GM12865 (cell line): ENCODE data around the gene SLC38A4.
"Not testable (repeated sequence)": the region's sequence is repeated elsewhere in the genome, so short reads cannot be mapped to it uniquely, and the experiment has no call there.

Source experiments
- DNase-seq: peaks from one replicate; pipeline ENCODE4 v3.0.0; 2010; ENCODE audit warnings: low read depth
- H3K4me3 ChIP-seq: 2 replicates; pipeline ENCODE4 v1.5.1; 2011; ENCODE audit warnings: mild to moderate bottlenecking, low read depth, low read length, control low read depth
- TF ChIP-seq, protein P1 (sequence below): IDR thresholded peaks from 2 replicates; pipeline ENCODE4 v1.5.1; 2011; ENCODE audit warnings: low read length, control low read depth, low read depth, inconsistent platforms; ENCODE audit not compliant: insufficient read depth; ENCODE audit errors: missing control alignments

The SLC38A4 gene

DNA sequence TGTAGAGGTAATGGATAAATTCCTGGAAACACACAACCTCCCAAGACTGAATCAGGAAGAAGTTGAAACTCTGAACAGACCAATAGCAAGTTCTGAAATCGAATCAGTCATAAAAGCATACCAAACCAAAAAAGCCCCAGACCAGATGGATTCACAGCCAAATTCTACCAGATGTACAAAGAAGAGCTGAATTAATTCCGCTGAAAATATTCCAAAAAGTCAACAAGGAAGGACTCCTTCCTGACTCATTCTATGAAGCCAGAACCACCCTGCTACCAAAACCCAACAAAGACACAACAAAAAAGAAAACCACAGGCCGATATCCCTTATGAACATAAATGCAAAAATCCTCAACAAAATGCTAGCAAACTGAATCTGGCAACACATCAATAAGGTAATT, 81.5 kb downstream of the SLC38A4 start:
- TF ChIP-seq, protein P1, sequence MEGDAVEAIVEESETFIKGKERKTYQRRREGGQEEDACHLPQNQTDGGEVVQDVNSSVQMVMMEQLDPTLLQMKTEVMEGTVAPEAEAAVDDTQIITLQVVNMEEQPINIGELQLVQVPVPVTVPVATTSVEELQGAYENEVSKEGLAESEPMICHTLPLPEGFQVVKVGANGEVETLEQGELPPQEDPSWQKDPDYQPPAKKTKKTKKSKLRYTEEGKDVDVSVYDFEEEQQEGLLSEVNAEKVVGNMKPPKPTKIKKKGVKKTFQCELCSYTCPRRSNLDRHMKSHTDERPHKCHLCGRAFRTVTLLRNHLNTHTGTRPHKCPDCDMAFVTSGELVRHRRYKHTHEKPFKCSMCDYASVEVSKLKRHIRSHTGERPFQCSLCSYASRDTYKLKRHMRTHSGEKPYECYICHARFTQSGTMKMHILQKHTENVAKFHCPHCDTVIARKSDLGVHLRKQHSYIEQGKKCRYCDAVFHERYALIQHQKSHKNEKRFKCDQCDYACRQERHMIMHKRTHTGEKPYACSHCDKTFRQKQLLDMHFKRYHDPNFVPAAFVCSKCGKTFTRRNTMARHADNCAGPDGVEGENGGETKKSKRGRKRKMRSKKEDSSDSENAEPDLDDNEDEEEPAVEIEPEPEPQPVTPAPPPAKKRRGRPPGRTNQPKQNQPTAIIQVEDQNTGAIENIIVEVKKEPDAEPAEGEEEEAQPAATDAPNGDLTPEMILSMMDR: no peak
- no peak overlapping the region for H3K4me3 ChIP-seq
- DNase-seq: no peak

DNA sequence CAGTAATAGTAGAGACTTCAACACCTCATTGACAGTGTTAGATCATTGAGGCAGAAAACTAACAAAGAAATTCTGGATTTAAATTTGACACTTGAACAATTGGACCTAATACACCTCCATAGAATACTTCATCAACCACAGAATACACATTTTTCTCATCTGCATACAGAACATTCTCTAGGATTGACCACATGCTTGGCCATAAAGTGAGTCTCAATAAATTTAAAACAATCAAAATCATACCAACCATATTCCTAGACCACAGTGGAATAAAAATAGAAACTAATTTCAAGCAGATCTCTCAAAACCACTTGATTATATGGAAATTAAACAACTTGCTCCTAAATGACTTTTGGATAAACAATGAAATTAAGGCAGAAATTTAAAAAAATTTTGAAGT, 82.3 kb downstream of the SLC38A4 start:
- no peak for DNase-seq
- TF ChIP-seq, protein P1: no peak
- no peak overlapping the region for H3K4me3 ChIP-seq

DNA sequence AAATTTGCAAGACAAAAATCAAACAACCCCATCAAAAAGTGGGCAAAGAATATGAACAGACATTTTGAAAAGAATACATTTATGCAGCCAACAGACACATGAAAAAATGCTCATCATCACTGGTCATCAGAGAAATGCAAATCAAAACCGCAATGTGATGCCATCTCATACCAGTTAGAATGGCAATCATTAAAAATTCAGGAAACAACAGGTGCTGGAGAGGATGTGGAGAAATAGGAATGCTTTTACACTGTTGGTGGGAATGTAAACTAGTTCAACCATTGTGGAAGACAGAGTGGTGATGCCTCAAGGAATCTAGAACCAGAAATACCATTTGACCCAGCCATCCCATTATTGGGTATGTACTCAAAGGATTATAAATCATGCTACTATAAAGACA, 83.5 kb downstream of the SLC38A4 start:
- DNase-seq, H3K4me3 ChIP-seq: not testable (repeated sequence)

DNA sequence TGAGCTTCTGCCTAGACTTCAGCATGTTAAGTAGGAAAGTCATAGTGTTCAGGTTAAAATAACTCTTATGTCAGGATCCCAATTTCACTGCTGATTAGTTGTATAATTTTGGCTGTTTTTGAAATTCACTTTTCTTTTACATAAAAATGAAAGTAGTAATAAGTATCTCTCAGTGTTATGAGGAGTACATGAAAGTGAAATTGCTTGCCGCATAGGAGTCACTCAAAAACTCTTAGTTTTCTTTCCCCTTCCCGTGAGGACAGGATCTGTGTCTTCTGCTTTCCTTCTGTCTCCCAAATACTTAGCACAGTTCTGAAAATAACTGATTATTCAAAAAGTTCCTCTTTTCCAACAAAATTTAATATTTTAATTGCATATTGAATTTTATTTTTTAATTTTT, 100.5 kb downstream of the SLC38A4 start:
- DNase-seq: peak; percentile 20
- TF ChIP-seq, protein P1: no peak
- no peak overlapping the region for H3K4me3 ChIP-seq

DNA sequence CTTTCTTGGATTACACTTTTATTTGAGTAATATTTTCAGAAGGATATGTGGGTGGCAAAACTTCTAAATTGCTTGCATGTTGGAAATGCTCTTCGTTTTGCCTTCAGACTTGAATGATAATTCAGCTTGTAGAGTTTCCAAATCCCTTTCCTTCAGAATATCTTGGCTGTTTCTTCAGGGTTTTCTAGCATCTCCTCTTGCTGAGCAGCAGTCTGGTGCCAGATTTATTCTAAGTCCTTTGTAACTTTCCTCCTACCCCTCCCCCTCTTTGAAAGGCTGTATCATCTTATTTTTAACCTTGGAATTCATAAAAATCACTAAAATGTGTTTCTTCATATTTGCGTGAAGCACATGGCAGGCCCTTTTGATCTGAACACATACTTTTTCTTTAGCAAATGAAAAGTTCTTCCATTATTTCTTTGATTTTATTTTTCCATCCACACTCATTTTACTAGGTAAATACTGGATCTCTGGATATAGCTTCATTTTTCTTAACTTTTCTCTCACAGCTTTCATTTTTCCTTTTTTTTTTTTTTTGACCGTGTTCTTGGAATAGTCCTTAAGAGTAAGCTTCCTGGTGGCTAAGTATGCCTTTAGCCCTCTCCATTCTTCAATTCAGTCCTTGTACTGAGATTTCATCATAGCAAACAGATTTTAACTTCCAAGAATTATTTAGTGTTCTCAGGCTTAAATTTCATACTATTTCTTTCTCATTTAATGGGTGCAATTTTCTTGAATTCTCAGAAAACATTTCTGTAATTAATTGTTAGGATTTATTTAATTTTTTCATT, 102.0 kb downstream of the SLC38A4 start:
- TF ChIP-seq, protein P1: no peak
- DNase-seq: no peak
- no peak overlapping the region for H3K4me3 ChIP-seq

DNA sequence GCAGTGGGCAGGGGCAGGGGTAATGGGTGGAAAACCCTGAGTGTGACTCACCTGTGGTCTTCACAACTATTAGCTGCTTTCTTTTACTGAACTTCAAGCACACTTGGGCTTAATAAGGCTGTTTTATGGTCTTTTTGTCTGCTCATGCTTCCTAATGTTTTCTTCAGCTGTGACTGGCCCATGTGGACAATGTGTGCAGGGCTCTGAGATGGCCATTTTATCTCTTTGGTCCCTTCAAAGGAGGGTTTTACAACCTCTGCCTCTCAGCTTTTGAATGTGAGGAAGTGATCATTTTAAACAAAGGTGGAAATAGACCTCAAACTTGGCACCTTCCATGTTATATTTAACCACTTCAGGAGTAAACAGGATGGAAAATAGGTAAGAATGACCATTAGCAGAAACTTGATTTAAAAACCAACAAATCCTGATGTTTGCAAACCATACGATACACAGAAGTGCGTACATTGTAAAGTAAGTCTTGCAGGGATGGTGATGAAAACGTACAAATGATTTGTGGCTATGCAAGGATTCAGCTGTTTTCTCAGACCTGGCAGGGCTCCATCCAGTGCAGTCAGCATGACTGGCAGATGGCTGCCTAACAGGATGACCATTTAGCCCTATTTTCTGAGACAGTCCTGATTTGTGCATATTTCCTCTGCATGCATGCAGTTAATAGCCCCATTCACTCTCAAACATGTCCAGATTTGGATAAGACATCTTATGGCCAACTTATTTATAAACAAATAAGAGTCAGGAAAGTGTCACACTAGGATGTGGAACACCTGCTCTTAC, 103.2 kb downstream of the SLC38A4 start:
- TF ChIP-seq, protein P1: no peak
- DNase-seq: no peak
- no peak overlapping the region for H3K4me3 ChIP-seq

DNA sequence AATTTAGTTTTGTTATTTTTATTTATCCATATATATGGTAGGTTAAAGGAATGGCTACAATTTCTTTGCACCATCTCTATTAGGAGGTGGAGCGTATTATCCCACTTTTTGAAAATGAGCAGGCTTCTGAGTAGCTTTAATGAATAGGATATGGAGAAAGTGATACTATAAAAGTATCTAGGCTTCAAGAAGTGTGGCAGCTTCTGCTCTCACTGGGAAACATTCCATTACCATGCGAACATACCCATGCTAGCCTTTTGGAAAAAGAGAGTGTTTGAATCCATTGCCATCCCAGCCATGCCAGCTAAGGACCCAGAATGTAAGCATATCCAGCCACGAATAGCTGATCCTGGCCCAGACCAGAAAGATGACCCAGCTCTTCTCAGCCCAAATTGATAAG, 107.3 kb downstream of the SLC38A4 start:
- TF ChIP-seq, protein P1: no peak
- H3K4me3 ChIP-seq: no peak overlapping the region

More for the DNA sequence above, 107.3 kb downstream of the SLC38A4 start:
- no peak for DNase-seq
